ENCODE measurements around the gene FAM83D. TPM values are rescaled to one million over a fixed set of nuclear protein-coding genes. Genes with fewer than 3 reads are reported as not detected.

Gene FAM83D
- total RNA-seq, 1 experiment from 2014 or later: 48.1 TPM

DNA sequence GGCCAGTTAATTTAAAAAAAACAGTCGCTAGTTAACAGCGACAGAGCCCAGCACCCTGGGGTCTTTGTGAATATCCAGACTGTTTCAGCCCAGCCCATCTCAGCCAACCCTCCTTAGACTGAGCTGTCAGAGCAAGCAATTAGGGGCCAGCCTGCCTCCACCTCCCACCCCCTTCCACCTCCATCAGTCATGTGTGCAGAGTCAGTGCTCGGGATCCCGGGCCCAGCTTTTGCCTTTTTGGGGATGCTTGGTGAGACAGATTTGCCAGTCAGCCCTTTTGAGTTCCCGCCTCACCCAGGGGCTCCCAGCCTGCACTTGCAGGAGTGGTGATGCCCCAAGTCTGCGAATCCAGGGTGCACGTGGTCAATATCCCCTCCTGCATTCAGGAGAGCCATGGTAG, 6.5 kb upstream of the FAM83D start:
- WGBS (ENCODE audit: extremely low coverage, insufficient read length, low lambda C conversion rate): no CpG with 5 or more reads among the region's 7 CpGs
- Histone ChIP-seq H3K79me2 (ENCODE audit: insufficient read depth, low read length) (no peaks in the 10 kb centered on the region), H3K79me1 (ENCODE audit: insufficient read depth, low read depth, low read length, poor library complexity, severe bottlenecking) (no peaks in the 10 kb centered on the region), H4K91ac (ENCODE audit: insufficient read length, low read depth, low read length) (no peak overlapping the region), H2BK120ac (ENCODE audit: low read depth, low read length, poor library complexity, severe bottlenecking) (no peak overlapping the region), H3K9me3 (ENCODE audit: control insufficient read depth, low read depth, low read length) (no peaks in the 10 kb centered on the region), H3K23ac (ENCODE audit: insufficient read length, low read depth, low read length) (no peak overlapping the region), H3K18ac (ENCODE audit: insufficient read length, low read depth, low read length) (no peak overlapping the region), H3K9ac (ENCODE audit: extremely low read depth, insufficient read length, low read length) (no peak overlapping the region), H3K27ac (ENCODE audit: insufficient read length, low read depth, low read length) (no peak overlapping the region), H2BK5ac (ENCODE audit: insufficient read length, low read length) (no peak overlapping the region), H3K14ac (ENCODE audit: insufficient read depth, low read length) (no peak overlapping the region), H2AK5ac (ENCODE audit: insufficient read length, low read length) (no peak overlapping the region), H3K4me2 (ENCODE audit: insufficient read depth, insufficient read length, low read length) (no peak overlapping the region), H3K4me1 (ENCODE audit: insufficient read depth, low read length) (no peaks in the 10 kb centered on the region), H3K27me3 (ENCODE audit: insufficient read depth, low read length) (no peaks in the 10 kb centered on the region), H3K4ac (ENCODE audit: low read depth, low read length) (no peak overlapping the region), H3K56ac (ENCODE audit: insufficient read length, low read depth, low read length) (no peak overlapping the region), H3T11ph (ENCODE audit: low read length) (no peak overlapping the region), H2AFZ (ENCODE audit: low read length) (no peak overlapping the region), H3K23me2 (ENCODE audit: insufficient read length, low read depth, low read length, poor library complexity, severe bottlenecking) (no peaks in the 10 kb centered on the region), H2BK15ac (ENCODE audit: low read depth, low read length) (no peak overlapping the region), H2BK12ac (ENCODE audit: insufficient read length, low read depth, low read length) (no peak overlapping the region), H4K5ac (ENCODE audit: insufficient read length, low read depth, low read length) (no peak overlapping the region), H4K8ac (replicated peaks; ENCODE audit: insufficient read length, low read depth, low read length) (no peak overlapping the region), H2BK20ac (ENCODE audit: low read depth, low read length, poor library complexity, severe bottlenecking) (no peak overlapping the region), H4K20me1 (ENCODE audit: control insufficient read depth, insufficient read depth, insufficient read length) (no peaks in the 10 kb centered on the region)
- Mint-ChIP-seq H3K4me3 (no peak overlapping the region), H3K27me3 (ENCODE audit: low read depth) (no peaks in the 10 kb centered on the region), H3K9me3 (no peaks in the 10 kb centered on the region), H3K27ac (no peak overlapping the region), H3K36me3 (ENCODE audit: insufficient read depth in 1 of 3, low read depth in 3 of 3) (no peaks in the 10 kb centered on the region; a peak in 1 of 7 replicates), H3K4me1 (no peaks in the 10 kb centered on the region)
- no peak for DNase-seq
- TF ChIP-seq, protein P1, sequence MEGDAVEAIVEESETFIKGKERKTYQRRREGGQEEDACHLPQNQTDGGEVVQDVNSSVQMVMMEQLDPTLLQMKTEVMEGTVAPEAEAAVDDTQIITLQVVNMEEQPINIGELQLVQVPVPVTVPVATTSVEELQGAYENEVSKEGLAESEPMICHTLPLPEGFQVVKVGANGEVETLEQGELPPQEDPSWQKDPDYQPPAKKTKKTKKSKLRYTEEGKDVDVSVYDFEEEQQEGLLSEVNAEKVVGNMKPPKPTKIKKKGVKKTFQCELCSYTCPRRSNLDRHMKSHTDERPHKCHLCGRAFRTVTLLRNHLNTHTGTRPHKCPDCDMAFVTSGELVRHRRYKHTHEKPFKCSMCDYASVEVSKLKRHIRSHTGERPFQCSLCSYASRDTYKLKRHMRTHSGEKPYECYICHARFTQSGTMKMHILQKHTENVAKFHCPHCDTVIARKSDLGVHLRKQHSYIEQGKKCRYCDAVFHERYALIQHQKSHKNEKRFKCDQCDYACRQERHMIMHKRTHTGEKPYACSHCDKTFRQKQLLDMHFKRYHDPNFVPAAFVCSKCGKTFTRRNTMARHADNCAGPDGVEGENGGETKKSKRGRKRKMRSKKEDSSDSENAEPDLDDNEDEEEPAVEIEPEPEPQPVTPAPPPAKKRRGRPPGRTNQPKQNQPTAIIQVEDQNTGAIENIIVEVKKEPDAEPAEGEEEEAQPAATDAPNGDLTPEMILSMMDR (conservative IDR thresholded peaks at IDR 0.05): no peak
